GM18951 (cell line): ENCODE data around the gene DHX38.

ENCODE experiments used
- POLR2A ChIP-seq: IDR thresholded peaks from 4 replicates; pipeline ENCODE4 v1.6.1; 2011; ENCODE audit warnings: mild to moderate bottlenecking; ENCODE audit not compliant: insufficient read length, insufficient read depth; ENCODE audit errors: extremely low read depth
- in situ Hi-C: fragments of 300-500 bp; cut with MboI; formaldehyde crosslinking; loops from one replicate; pipeline ENCODE4 v1.12.0; 2022; ENCODE audit warnings: low sequenced_read_pairs, mixed read lengths, inconsistent platforms; ENCODE audit not compliant: unreplicated experiment

Gene DHX38

GRCh38 chr16:72134507-72134906 is 40.9 kb downstream of the DHX38 start:
- TF ChIP-seq POLR2A = no peak
- in situ Hi-C loops = no loop called here

GRCh38 chr16:72137380-72138063 is 43.9 kb downstream of the DHX38 start:
- in situ Hi-C loops = no loop called here
- TF ChIP-seq POLR2A = no peak

- no peak for TF ChIP-seq POLR2A
- in situ Hi-C loops = no loop called here
These were observed 44.5 kb downstream of the DHX38 start for GRCh38 chr16:72138064-72138572.

GRCh38 chr16:72139908-72140307 is 46.3 kb downstream of the DHX38 start:
- in situ Hi-C loops = no loop called here
- no peak for TF ChIP-seq POLR2A

- in situ Hi-C loops = no loop called here
- no peak for TF ChIP-seq POLR2A
These were observed 48.8 kb downstream of the DHX38 start for GRCh38 chr16:72142476-72142875.

- TF ChIP-seq POLR2A = no peak
- in situ Hi-C loops = no loop called here
These were observed 56.2 kb downstream of the DHX38 start for GRCh38 chr16:72149676-72150464.

GRCh38 chr16:72159386-72159785 is 65.7 kb downstream of the DHX38 start:
- in situ Hi-C loops = no loop called here
- TF ChIP-seq POLR2A = no peak

GRCh38 chr16:72159801-72160200 is 66.2 kb downstream of the DHX38 start:
- in situ Hi-C loops = no loop called here
- TF ChIP-seq POLR2A = no peak

GRCh38 chr16:72162105-72162692 is 68.6 kb downstream of the DHX38 start:
- in situ Hi-C loops = no loop called here
- TF ChIP-seq POLR2A = no peak
